ENCODE data around the gene CCDC192.

The CCDC192 gene

GRCh38 chr5:127856292-127856691, 153.1 kb downstream of the CCDC192 start:
- Histone ChIP-seq H3K4ac (ENCODE audit: low read depth in 1 of 2, low read length in 2 of 2) (no peak overlapping the region), H3K4me1 (ENCODE audit: control insufficient read depth, insufficient read depth, low read depth, low read length) (no peaks in the 10 kb centered on the region), H2BK12ac (ENCODE audit: low read length in 2 of 2) (no peak overlapping the region), H2BK15ac (ENCODE audit: low read depth, poor library complexity, severe bottlenecking) (no peak overlapping the region), H2BK5ac (ENCODE audit: low read depth, low read length, poor library complexity, severe bottlenecking) (no peak overlapping the region), H2BK120ac (ENCODE audit: low read depth, low read length) (no peak overlapping the region), H3K9ac (ENCODE audit: low read length) (no peak overlapping the region), H2AFZ (ENCODE audit: low read depth, low read length) (no peak overlapping the region), H3K18ac (ENCODE audit: low read depth in 1 of 2, low read length in 2 of 2) (no peak overlapping the region), H3K9me3 (ENCODE audit: control insufficient read depth, low read length) (peaks cover 8% of the 10 kb centered on the region), H3K27me3 (ENCODE audit: control insufficient read depth in 1 of 2, insufficient read depth in 1 of 2, low read length in 2 of 2) (no peaks in the 10 kb centered on the region), H3K36me3 (ENCODE audit: control insufficient read depth in 1 of 2, insufficient read depth in 2 of 2, low read depth in 1 of 2, low read length in 2 of 2) (no peaks in the 10 kb centered on the region), H3K4me2 (ENCODE audit: low read length, poor library complexity, severe bottlenecking) (no peak overlapping the region), H4K8ac (ENCODE audit: low read length) (no peak overlapping the region), H3K4me3 (ENCODE audit: insufficient read depth in 1 of 2, low read depth in 1 of 2, low read length in 2 of 2) (no peak overlapping the region), H4K91ac (ENCODE audit: low read length) (no peak overlapping the region), H2AK5ac (ENCODE audit: low read length, severe bottlenecking) (no peak overlapping the region), H3K23ac (ENCODE audit: low read length in 2 of 2) (no peak overlapping the region), H3K79me1 (replicated peaks; ENCODE audit: low read length, poor library complexity, severe bottlenecking) (no peaks in the 10 kb centered on the region), H3K27ac (ENCODE audit: low read length, poor library complexity, severe bottlenecking) (no peak overlapping the region), H3K14ac (ENCODE audit: low read length in 2 of 2) (no peak overlapping the region)
- DNase-seq, result no peak

- Histone ChIP-seq H3K9ac (ENCODE audit: low read length) (no peak overlapping the region), H2BK120ac (ENCODE audit: low read depth, low read length) (no peak overlapping the region), H3K14ac (ENCODE audit: low read length in 2 of 2) (no peak overlapping the region), H3K18ac (ENCODE audit: low read depth in 1 of 2, low read length in 2 of 2) (no peak overlapping the region), H3K23ac (ENCODE audit: low read length in 2 of 2) (no peak overlapping the region), H3K4me2 (ENCODE audit: low read length, poor library complexity, severe bottlenecking) (no peak overlapping the region), H3K9me3 (ENCODE audit: control insufficient read depth, low read length) (peaks cover 8% of the 10 kb centered on the region), H3K27me3 (ENCODE audit: control insufficient read depth in 1 of 2, insufficient read depth in 1 of 2, low read length in 2 of 2) (no peaks in the 10 kb centered on the region), H4K8ac (ENCODE audit: low read length) (no peak overlapping the region), H3K4me1 (ENCODE audit: control insufficient read depth, insufficient read depth, low read depth, low read length) (no peaks in the 10 kb centered on the region), H2BK5ac (ENCODE audit: low read depth, low read length, poor library complexity, severe bottlenecking) (no peak overlapping the region), H2AK5ac (ENCODE audit: low read length, severe bottlenecking) (no peak overlapping the region), H2AFZ (ENCODE audit: low read depth, low read length) (no peak overlapping the region), H3K36me3 (ENCODE audit: control insufficient read depth in 1 of 2, insufficient read depth in 2 of 2, low read depth in 1 of 2, low read length in 2 of 2) (no peaks in the 10 kb centered on the region), H2BK12ac (ENCODE audit: low read length in 2 of 2) (no peak overlapping the region), H4K91ac (ENCODE audit: low read length) (no peak overlapping the region), H3K79me1 (replicated peaks; ENCODE audit: low read length, poor library complexity, severe bottlenecking) (no peaks in the 10 kb centered on the region), H2BK15ac (ENCODE audit: low read depth, poor library complexity, severe bottlenecking) (no peak overlapping the region), H3K4me3 (ENCODE audit: insufficient read depth in 1 of 2, low read depth in 1 of 2, low read length in 2 of 2) (no peak overlapping the region), H3K4ac (ENCODE audit: low read depth in 1 of 2, low read length in 2 of 2) (no peak overlapping the region), H3K27ac (ENCODE audit: low read length, poor library complexity, severe bottlenecking) (no peak overlapping the region)
- 89% methylated on average over 5 of the region's 5 CpGs for WGBS
- peak; percentile 74 for DNase-seq
These were observed 155.1 kb downstream of the CCDC192 start for GRCh38 chr5:127858116-127858784.

- no peak overlapping the region for H4K91ac ChIP-seq (ENCODE audit: low read length)
- no peak overlapping the region for H3K18ac ChIP-seq (ENCODE audit: low read depth in 1 of 2, low read length in 2 of 2)
- peaks cover 8% of the 10 kb centered on the region for H3K9me3 ChIP-seq (ENCODE audit: control insufficient read depth, low read length)
- H3K4ac ChIP-seq (ENCODE audit: low read depth in 1 of 2, low read length in 2 of 2), result no peak overlapping the region
- H3K4me1 ChIP-seq (ENCODE audit: control insufficient read depth, insufficient read depth, low read depth, low read length), result no peaks in the 10 kb centered on the region
- no peak overlapping the region for H4K8ac ChIP-seq (ENCODE audit: low read length)
- H2BK15ac ChIP-seq (ENCODE audit: low read depth, poor library complexity, severe bottlenecking), result no peak overlapping the region
- no peak overlapping the region for H3K23ac ChIP-seq (ENCODE audit: low read length in 2 of 2)
- H2BK12ac ChIP-seq (ENCODE audit: low read length in 2 of 2), result no peak overlapping the region
- H3K4me2 ChIP-seq (ENCODE audit: low read length, poor library complexity, severe bottlenecking), result no peak overlapping the region
- H3K9ac ChIP-seq (ENCODE audit: low read length), result no peak overlapping the region
- H2BK5ac ChIP-seq (ENCODE audit: low read depth, low read length, poor library complexity, severe bottlenecking), result no peak overlapping the region
- no CpG with 5 or more reads among the region's 2 CpGs for WGBS
- no peaks in the 10 kb centered on the region for H3K79me1 ChIP-seq (replicated peaks; ENCODE audit: low read length, poor library complexity, severe bottlenecking)
- H3K14ac ChIP-seq (ENCODE audit: low read length in 2 of 2), result no peak overlapping the region
- H3K36me3 ChIP-seq (ENCODE audit: control insufficient read depth in 1 of 2, insufficient read depth in 2 of 2, low read depth in 1 of 2, low read length in 2 of 2), result no peaks in the 10 kb centered on the region
- no peaks in the 10 kb centered on the region for H3K27me3 ChIP-seq (ENCODE audit: control insufficient read depth in 1 of 2, insufficient read depth in 1 of 2, low read length in 2 of 2)
- no peak overlapping the region for H2BK120ac ChIP-seq (ENCODE audit: low read depth, low read length)
- no peak for DNase-seq
- no peak overlapping the region for H2AFZ ChIP-seq (ENCODE audit: low read depth, low read length)
- H3K27ac ChIP-seq (ENCODE audit: low read length, poor library complexity, severe bottlenecking), result no peak overlapping the region
- H3K4me3 ChIP-seq (ENCODE audit: insufficient read depth in 1 of 2, low read depth in 1 of 2, low read length in 2 of 2), result no peak overlapping the region
- no peak overlapping the region for H2AK5ac ChIP-seq (ENCODE audit: low read length, severe bottlenecking)
These were observed 157.1 kb downstream of the CCDC192 start for GRCh38 chr5:127860291-127860690.

GRCh38 chr5:127863161-127863560, 160.0 kb downstream of the CCDC192 start:
- Histone ChIP-seq H2BK12ac (ENCODE audit: low read length in 2 of 2) (no peak overlapping the region), H2BK120ac (ENCODE audit: low read depth, low read length) (no peak overlapping the region), H2AFZ (ENCODE audit: low read depth, low read length) (no peak overlapping the region), H2BK15ac (ENCODE audit: low read depth, poor library complexity, severe bottlenecking) (no peak overlapping the region), H3K79me1 (replicated peaks; ENCODE audit: low read length, poor library complexity, severe bottlenecking) (no peaks in the 10 kb centered on the region), H3K27me3 (ENCODE audit: control insufficient read depth in 1 of 2, insufficient read depth in 1 of 2, low read length in 2 of 2) (no peaks in the 10 kb centered on the region), H4K91ac (ENCODE audit: low read length) (no peak overlapping the region), H3K14ac (ENCODE audit: low read length in 2 of 2) (no peak overlapping the region), H3K4me2 (ENCODE audit: low read length, poor library complexity, severe bottlenecking) (no peak overlapping the region), H3K18ac (ENCODE audit: low read depth in 1 of 2, low read length in 2 of 2) (no peak overlapping the region), H2AK5ac (ENCODE audit: low read length, severe bottlenecking) (no peak overlapping the region), H3K27ac (ENCODE audit: low read length, poor library complexity, severe bottlenecking) (no peak overlapping the region), H3K4ac (ENCODE audit: low read depth in 1 of 2, low read length in 2 of 2) (no peak overlapping the region), H4K8ac (ENCODE audit: low read length) (no peak overlapping the region), H2BK5ac (ENCODE audit: low read depth, low read length, poor library complexity, severe bottlenecking) (no peak overlapping the region), H3K4me1 (ENCODE audit: control insufficient read depth, insufficient read depth, low read depth, low read length) (no peaks in the 10 kb centered on the region), H3K36me3 (ENCODE audit: control insufficient read depth in 1 of 2, insufficient read depth in 2 of 2, low read depth in 1 of 2, low read length in 2 of 2) (no peaks in the 10 kb centered on the region), H3K9ac (ENCODE audit: low read length) (no peak overlapping the region), H3K4me3 (ENCODE audit: insufficient read depth in 1 of 2, low read depth in 1 of 2, low read length in 2 of 2) (no peak overlapping the region), H3K9me3 (ENCODE audit: control insufficient read depth, low read length) (no peaks in the 10 kb centered on the region), H3K23ac (ENCODE audit: low read length in 2 of 2) (no peak overlapping the region)
- peak; percentile 67 for DNase-seq

Data from mesenchymal stem cell (in vitro differentiated cells and primary cell).